ENCODE measurements around the gene CHD1L.

GRCh38 chr1:147338571-147338970 is 96.1 kb downstream of the CHD1L start:
- no peak for TF ChIP-seq ELF4 (IDR thresholded peaks at IDR 0.05)
- no peak for TF ChIP-seq CTBP1 (IDR thresholded peaks at IDR 0.05; ENCODE audit: borderline replicate concordance)
- TF ChIP-seq BHLHE40 (IDR thresholded peaks at IDR 0.05; ENCODE audit: borderline replicate concordance): no peak
- TF ChIP-seq ARNT (IDR thresholded peaks at IDR 0.05): no peak
- no peak for TF ChIP-seq TARDBP (IDR thresholded peaks at IDR 0.05)

Measured in HEK293T (cell line).